ENCODE measurements around the gene COBLL1.

Gene COBLL1

DNA sequence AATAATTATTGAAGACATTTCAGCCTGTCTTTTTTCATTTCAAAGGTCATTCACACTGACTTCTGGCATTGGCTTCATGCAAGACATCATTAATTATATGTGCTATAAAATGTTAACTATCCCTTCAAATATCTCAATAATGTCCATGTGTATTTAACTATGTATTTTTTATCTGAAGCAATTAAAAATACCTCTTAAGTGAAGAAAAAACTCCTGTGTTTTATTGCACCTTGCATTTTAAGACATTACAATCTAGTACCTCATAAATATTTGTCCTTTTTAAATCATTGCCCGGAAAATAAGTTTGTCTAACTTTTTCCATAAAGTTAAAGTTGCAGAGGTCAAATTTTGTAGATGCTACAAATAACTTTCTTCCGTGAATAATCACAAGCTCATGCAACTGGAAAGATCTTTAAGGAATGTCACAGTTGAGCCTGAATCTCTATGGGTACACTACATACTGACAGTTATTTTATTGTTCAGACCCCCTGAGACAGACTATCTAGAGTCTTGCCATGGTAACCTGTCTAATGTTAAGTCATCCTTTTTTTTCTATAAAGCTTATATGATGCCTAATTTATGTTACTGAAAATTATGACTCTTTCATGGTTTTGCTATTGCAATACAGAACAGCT lies 38.4 kb upstream of the COBLL1 start:
- Histone ChIP-seq H3K79me2 (ENCODE audit: insufficient read depth, low read length) (no peaks in the 10 kb centered on the region), H3K27me3 (ENCODE audit: insufficient read depth, low read length, poor library complexity) (no peaks in the 10 kb centered on the region), H3K36me3 (ENCODE audit: insufficient read depth, low read length) (no peaks in the 10 kb centered on the region), H3K4me3 (ENCODE audit: low read depth in 1 of 2, low read length in 2 of 2) (no peak overlapping the region), H3K9me3 (ENCODE audit: insufficient read depth, low read length, severe bottlenecking) (no peaks in the 10 kb centered on the region), H3K4me1 (ENCODE audit: insufficient read depth, low read length) (no peaks in the 10 kb centered on the region), H3K4me2 (ENCODE audit: insufficient read depth, low read length) (no peak overlapping the region), H3K9ac (ENCODE audit: low read depth, low read length) (no peak overlapping the region), H2AFZ (ENCODE audit: low read depth, low read length) (no peak overlapping the region), H4K20me1 (ENCODE audit: insufficient read depth, low read length) (no peaks in the 10 kb centered on the region), H3K27ac (ENCODE audit: low read length) (no peak overlapping the region)
- no peak for DNase-seq
- TF ChIP-seq CTCF (IDR thresholded peaks at IDR 0.05; ENCODE audit: borderline replicate concordance, extremely low read depth, low read length, poor library complexity, severe bottlenecking) (no peak), EZH2 (IDR thresholded peaks at IDR 0.05; ENCODE audit: borderline replicate concordance, low read depth, low read length, severe bottlenecking) (no peak)
- no peak for ATAC-seq (ENCODE audit: insufficient read depth, low read depth)

GRCh38 chr2:164877927-164878326 lies 36.3 kb upstream of the COBLL1 start:
- no peaks in the 10 kb centered on the region for H3K27me3 ChIP-seq (ENCODE audit: insufficient read depth, low read length, poor library complexity)
- ATAC-seq (ENCODE audit: insufficient read depth, low read depth) (no peak), DNase-seq (no peak)
- no peak overlapping the region for H3K9ac ChIP-seq (ENCODE audit: low read depth, low read length)
- H3K27ac ChIP-seq (ENCODE audit: low read length), result no peak overlapping the region
- H3K4me2 ChIP-seq (ENCODE audit: insufficient read depth, low read length), result no peak overlapping the region
- no peak overlapping the region for H3K4me3 ChIP-seq (ENCODE audit: low read depth in 1 of 2, low read length in 2 of 2)
- H2AFZ ChIP-seq (ENCODE audit: low read depth, low read length), result no peak overlapping the region
- H3K4me1 ChIP-seq (ENCODE audit: insufficient read depth, low read length), result no peaks in the 10 kb centered on the region
- H3K36me3 ChIP-seq (ENCODE audit: insufficient read depth, low read length), result no peaks in the 10 kb centered on the region
- TF ChIP-seq EZH2 (IDR thresholded peaks at IDR 0.05; ENCODE audit: borderline replicate concordance, low read depth, low read length, severe bottlenecking) (no peak), CTCF (IDR thresholded peaks at IDR 0.05; ENCODE audit: borderline replicate concordance, extremely low read depth, low read length, poor library complexity, severe bottlenecking) (no peak)
- no peaks in the 10 kb centered on the region for H3K79me2 ChIP-seq (ENCODE audit: insufficient read depth, low read length)
- no peaks in the 10 kb centered on the region for H4K20me1 ChIP-seq (ENCODE audit: insufficient read depth, low read length)
- no peaks in the 10 kb centered on the region for H3K9me3 ChIP-seq (ENCODE audit: insufficient read depth, low read length, severe bottlenecking)

DNA sequence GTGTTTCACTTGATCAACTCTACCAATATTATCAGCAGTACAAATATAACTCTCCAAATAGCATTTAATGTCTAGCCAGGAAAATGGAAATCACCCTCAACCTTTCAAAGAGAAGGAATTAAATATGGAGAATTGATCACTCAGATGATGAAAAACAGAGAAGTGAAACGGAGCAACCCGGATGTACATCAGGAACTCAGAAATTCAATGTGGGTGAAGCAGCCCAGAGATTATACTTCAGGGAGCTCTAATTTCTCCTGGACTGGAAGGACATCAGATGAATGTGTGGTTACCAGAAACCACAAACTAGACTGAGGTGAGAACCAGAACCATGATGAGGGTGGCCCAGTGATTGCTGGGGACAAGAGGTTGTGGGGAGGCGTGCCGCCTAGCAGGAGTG lies 35.5 kb upstream of the COBLL1 start:
- H3K4me1 ChIP-seq (ENCODE audit: insufficient read depth, low read length), result no peaks in the 10 kb centered on the region
- H2AFZ ChIP-seq (ENCODE audit: low read depth, low read length), result no peak overlapping the region
- DNase-seq, result no peak
- H3K36me3 ChIP-seq (ENCODE audit: insufficient read depth, low read length), result no peaks in the 10 kb centered on the region
- H3K79me2 ChIP-seq (ENCODE audit: insufficient read depth, low read length), result no peaks in the 10 kb centered on the region
- H3K27me3 ChIP-seq (ENCODE audit: insufficient read depth, low read length, poor library complexity), result no peaks in the 10 kb centered on the region
- no peak overlapping the region for H3K4me2 ChIP-seq (ENCODE audit: insufficient read depth, low read length)
- H3K9me3 ChIP-seq (ENCODE audit: insufficient read depth, low read length, severe bottlenecking), result no peaks in the 10 kb centered on the region
- H3K9ac ChIP-seq (ENCODE audit: low read depth, low read length), result no peak overlapping the region
- H4K20me1 ChIP-seq (ENCODE audit: insufficient read depth, low read length), result no peaks in the 10 kb centered on the region
- no peak for ATAC-seq (ENCODE audit: insufficient read depth, low read depth)
- H3K27ac ChIP-seq (ENCODE audit: low read length), result no peak overlapping the region
- no peak overlapping the region for H3K4me3 ChIP-seq (ENCODE audit: low read depth in 1 of 2, low read length in 2 of 2)
- TF ChIP-seq CTCF (IDR thresholded peaks at IDR 0.05; ENCODE audit: borderline replicate concordance, extremely low read depth, low read length, poor library complexity, severe bottlenecking), result no peak

Data from DND-41 (cell line).